H7 (cell line): ENCODE measurements around the gene TBX10. TPM values are rescaled to one million over a fixed set of nuclear protein-coding genes. Genes with fewer than 3 reads are reported as not detected.
"Not testable (repeated sequence)": the region's sequence is repeated elsewhere in the genome, so short reads cannot be mapped to it uniquely, and the experiment has no call there.

Experiments used
- DNase-seq: peaks from one replicate; pipeline ENCODE4 v3.0.0; 2012
- H3K27me3 ChIP-seq: 2 replicates; pipeline ENCODE4 v1.6.0; 2011; ENCODE audit warnings: mild to moderate bottlenecking, low read length; ENCODE audit not compliant: control insufficient read depth, insufficient read depth
- H3K36me3 ChIP-seq: replicated peaks from 2 replicates; pipeline ENCODE4 v1.5.1; 2011; ENCODE audit warnings: low read length; ENCODE audit not compliant: control insufficient read depth, insufficient read depth
- H3K4me3 ChIP-seq: 2 replicates; pipeline ENCODE4 v1.5.1; 2011; ENCODE audit warnings: low read depth, mild to moderate bottlenecking, control low read depth, low read length, moderate library complexity; ENCODE audit not compliant: insufficient read depth
- total RNA-seq: library from RNA; depleted of rRNA; stranded (reverse); fragments of >200 nt; shearing (Covaris generic); gene quantifications from 2 replicates; pipeline ENCODE4 v1.2.3, GENCODE V29; 2014

Gene TBX10
- total RNA-seq, 1 experiment from 2014 or later, result not detected

DNA sequence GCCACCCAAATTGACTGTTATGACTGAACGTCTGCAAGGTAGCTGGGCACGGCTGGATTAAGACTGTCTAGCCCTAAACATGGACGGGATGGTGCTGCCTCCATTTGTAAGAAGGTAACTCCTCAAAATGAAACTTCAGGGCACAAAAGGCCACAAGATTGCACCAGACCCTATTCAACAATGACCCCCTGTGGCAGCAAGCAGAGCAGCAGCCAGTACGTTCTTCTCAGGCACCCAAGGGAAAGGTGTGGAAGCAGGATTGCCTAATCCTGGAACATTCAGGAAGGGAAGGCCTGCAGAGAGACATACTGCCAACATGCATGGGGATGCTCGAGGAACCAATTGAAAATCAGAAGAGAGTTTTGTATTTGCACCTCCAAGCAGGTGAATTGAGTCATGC is 4.5 kb upstream of the TBX10 start:
- Histone ChIP-seq H3K4me3 (no peak overlapping the region), H3K27me3 (peaks cover 9% of the 10 kb centered on the region), H3K36me3 (no peaks in the 10 kb centered on the region)
- DNase-seq, result peak; percentile 84

DNA sequence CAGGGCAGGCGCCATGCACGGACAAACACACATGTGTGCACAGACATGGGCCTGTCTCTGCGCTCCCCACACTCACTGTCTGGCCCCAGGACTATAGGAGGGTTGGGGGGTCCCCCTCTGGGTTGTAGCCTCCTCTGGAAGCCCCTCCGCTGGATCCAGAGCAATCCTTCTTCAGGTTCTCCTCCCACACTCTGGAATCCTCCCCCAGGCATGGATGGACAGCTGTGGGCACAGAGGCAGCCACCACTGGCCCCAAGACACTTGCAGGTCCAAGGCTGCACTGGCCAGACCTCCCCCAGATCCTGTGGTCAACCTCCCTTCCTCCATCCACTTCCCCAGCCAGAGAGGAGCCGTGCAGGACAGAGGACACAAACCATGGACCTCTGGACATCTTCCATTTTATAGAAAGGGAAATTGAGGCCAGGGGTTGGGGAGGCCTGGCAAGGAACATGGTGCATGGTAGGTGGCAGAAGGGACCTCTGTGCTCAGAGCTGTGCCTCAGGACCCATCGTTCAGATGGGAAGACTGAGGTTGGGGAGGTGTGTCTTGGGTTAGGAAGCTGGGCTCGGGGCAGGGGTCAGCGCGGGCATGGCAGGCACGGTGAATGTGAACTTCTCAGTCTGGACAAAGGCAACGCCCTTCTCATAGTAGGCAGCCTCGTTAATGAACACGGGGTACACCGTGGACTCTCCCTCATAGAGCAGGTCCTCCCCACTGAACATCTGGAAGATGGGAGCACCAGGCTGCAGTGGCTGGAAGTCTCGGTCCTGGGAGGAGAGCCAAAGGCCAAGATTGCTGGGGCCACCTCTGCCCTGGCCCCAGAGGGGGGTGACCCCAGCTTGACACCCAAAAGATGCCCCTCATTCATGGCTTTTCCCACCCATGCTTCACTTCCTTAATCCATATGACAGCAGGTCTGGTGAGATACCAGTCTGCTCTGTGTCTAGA is 2.9 kb upstream of the TBX10 start:
- peaks cover 9% of the 10 kb centered on the region for H3K27me3 ChIP-seq
- no peak overlapping the region for H3K4me3 ChIP-seq
- H3K36me3 ChIP-seq, result no peaks in the 10 kb centered on the region
- no peak for DNase-seq

DNA sequence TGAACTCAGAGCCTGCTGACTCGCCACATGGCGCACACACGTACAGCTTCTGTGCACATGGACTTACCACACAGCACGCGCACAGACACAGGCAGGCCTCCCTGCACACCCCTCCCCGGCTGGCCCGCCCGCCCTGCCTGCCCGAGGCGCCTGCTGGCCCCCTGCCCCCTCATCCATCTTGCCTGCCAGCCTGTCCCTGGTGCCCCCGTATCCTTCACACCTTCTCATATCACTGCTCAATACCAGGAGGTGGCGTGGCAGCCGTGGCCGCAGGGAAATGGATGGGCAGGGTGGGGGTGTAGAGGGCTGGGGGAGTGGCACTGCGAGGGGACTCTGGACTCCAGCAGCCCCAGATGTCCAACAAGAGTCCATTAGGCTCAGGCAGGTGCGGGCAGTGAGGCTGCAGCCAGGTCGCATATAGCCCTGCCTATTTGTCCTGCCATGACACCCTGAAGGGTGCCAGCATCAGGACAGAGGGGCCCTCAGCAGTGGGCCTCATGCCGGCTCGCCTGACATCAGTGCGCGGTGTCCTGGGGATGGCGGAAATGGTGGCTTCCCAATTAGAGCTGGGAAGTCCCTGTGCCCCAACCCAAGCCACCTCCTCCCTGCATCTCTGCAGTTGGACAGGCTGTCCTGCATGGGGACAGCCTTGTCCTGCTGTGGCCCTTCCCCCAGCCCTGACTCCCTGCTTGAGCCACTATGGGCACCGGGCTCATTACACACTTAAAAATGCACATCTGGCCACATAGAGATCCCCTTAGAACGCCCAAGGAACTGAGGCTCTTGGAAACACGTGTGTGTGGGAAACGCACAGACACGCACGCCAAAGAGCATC is 2.0 kb upstream of the TBX10 start:
- H3K4me3 ChIP-seq, result no peak overlapping the region
- DNase-seq, result peak; percentile 60
- H3K27me3 ChIP-seq, result peaks cover 9% of the 10 kb centered on the region
- H3K36me3 ChIP-seq, result no peaks in the 10 kb centered on the region

DNA sequence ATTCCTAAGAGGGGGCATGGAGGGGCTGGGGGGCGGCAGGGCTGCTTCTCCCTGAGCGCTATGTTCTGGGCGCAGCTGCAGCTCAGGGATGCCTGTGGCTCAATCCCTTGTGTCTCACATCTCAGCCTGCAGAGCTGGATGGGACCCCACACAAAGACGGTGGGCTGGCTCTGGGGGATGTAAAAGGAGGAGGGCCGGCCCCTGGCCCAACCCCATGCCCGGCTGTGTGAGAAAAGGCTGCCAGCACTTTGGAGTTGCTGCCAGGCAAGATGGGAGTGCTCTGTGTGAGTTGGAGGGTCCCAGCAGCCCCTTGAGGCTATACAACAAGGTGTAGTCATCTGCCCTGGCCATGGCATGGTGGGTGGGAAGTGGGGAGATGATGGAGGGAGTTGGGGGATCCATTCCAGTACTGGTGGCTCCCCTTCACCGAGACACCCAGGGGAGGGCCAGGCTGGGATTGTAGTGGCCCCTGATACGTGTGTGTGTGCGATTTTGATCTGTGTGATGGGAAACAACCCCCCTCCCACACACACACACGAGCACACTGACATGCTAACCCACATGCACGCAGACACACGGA is 1.3 kb upstream of the TBX10 start:
- Histone ChIP-seq H3K36me3 (no peaks in the 10 kb centered on the region), H3K27me3 (peaks cover 9% of the 10 kb centered on the region), H3K4me3 (no peak overlapping the region)
- DNase-seq, result peak; percentile 47

DNA sequence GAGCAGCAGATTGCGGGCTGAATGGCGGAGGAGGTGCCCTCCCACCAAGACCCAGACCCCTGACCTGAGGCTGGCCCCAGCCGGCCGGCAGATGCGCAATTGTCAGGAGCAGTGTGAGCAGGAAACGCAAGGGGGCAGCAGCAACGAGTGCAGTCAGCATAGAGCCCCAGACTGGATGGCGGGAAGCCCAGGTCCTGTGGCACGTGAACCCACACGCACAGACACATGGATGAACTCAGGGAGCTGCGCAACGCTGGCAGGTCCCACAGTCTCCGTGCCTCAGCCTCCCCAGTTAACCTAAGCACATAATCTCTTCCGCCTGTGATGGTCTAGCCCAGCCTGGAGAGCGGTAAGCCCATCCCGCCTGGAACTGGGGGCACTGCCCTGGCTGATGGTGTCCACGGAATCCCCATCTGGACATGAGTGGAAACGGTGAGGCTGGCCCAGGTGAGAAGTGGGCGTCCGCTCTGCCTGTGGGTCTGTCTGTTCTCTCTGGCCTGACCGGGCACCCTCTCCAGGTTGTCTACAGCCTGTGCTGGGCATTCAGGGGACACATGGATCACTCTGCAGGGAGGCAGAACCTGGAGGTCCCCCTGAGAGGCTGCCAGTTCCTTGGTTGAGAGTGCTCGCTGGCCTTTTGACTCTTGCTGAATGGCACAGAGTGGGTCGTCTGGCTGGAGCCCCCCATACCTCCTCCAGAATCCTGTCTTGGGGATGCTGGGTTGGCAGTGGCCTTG is 626 bp upstream of the TBX10 start:
- DNase-seq, result peak; percentile 95
- Histone ChIP-seq H3K27me3 (peaks cover 9% of the 10 kb centered on the region), H3K36me3 (no peaks in the 10 kb centered on the region), H3K4me3 (no peak overlapping the region)

DNA sequence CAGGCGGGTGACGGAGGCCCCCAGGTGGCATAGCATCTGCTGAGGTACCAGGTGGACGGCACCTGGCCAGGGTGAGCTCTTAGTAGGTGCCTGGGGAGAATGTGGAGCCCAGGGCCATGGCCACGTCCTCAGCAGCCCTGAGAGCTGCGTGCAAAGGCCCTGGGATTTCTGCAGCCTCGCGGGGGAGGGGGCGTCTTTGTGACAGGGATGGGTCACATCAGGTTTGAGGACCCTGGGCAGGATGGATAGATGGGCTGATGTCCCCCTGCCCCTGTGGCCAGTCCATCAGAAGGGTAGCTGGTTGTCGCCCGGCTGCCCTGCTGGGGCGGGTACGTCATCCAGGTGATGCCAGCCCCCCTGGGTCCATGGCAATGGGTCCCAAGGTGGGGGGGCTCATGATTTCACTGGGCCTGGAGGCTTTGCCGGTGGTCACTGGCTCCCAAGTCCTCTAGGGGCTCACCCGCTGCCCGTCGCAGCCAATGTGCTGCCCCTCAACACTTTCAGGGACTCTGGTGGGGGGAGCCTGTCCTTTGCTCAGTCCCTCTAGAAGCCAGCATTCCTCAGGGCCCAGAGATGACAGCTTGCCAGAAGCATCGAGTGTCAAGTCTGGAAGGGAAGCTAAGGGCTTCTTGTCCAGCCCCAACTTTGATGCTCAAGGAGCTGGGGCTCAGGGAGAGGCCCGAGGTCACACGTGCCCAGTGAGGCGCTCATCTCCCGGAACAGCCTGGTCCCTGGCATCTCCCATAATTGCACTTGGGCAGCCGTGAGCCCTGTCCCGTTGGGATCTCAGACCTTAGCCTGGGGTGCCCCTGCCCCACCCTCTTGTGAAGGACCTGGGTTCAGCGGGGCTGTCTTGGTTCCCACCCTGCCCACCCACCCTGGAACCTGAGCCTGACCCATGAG is 777 bp downstream of the TBX10 start:
- H3K27me3 ChIP-seq, result peaks cover 9% of the 10 kb centered on the region
- no peaks in the 10 kb centered on the region for H3K36me3 ChIP-seq
- no peak overlapping the region for H3K4me3 ChIP-seq
- DNase-seq, result peak; percentile 50

DNA sequence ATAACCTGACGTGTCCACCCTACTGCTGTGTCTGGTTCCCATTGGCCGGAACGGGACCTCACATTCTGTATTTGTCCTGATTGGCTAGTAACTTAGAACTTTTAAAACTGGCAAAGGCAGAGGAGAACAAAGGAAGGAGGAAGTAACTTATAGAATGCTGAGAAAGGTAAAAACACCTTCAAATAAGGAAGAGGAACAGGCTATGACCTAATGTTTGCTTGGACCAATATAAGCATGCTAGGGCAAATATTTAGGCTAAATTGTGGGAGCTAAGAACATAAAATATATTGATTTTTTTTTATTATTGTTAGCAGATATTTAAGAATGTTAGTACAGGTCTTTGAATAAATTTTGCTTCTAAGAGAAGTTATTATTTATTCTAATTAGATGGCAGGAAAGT is 2.1 kb downstream of the TBX10 start:
- H3K36me3 ChIP-seq, DNase-seq, H3K27me3 ChIP-seq, H3K4me3 ChIP-seq: not testable (repeated sequence)

DNA sequence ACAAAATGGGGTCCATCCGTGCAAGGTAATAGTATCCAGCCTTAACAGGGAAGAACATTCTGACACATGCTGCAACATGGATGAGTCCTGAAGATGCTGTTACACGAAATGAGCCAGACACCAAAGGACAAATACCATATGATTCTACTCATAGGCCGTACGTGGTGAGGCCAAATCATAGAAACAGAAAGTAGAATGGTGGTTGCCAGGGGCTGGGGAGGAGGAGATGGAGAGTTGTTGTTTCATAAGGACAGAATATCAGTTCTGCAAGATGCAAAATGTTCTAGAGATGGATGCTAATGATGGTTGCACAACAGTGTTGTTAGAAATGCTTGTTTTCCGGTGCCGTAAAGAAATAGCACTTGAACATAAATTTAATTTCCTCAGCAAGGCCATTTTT is 2.6 kb downstream of the TBX10 start:
- no peak overlapping the region for H3K4me3 ChIP-seq
- H3K36me3 ChIP-seq, result no peaks in the 10 kb centered on the region
- H3K27me3 ChIP-seq, result peaks cover 9% of the 10 kb centered on the region
- DNase-seq, result no peak

DNA sequence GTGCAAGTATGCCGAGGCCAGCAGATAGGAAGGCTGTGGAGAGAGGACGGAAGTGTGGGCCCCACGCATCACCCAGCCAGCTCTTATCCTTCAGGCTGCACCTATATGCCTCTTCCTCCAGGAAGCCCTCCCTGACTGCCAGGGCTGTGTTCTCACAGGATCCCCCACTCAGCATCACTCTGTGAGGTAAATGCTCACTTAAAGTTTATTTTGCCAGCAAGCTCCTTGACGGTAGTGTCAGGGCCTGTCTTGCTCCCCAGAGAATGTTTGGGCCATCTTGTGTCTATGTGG is 4.4 kb downstream of the TBX10 start:
- Histone ChIP-seq H3K27me3 (peaks cover 6% of the 10 kb centered on the region), H3K4me3 (no peak overlapping the region), H3K36me3 (no peaks in the 10 kb centered on the region)
- no peak for DNase-seq

DNA sequence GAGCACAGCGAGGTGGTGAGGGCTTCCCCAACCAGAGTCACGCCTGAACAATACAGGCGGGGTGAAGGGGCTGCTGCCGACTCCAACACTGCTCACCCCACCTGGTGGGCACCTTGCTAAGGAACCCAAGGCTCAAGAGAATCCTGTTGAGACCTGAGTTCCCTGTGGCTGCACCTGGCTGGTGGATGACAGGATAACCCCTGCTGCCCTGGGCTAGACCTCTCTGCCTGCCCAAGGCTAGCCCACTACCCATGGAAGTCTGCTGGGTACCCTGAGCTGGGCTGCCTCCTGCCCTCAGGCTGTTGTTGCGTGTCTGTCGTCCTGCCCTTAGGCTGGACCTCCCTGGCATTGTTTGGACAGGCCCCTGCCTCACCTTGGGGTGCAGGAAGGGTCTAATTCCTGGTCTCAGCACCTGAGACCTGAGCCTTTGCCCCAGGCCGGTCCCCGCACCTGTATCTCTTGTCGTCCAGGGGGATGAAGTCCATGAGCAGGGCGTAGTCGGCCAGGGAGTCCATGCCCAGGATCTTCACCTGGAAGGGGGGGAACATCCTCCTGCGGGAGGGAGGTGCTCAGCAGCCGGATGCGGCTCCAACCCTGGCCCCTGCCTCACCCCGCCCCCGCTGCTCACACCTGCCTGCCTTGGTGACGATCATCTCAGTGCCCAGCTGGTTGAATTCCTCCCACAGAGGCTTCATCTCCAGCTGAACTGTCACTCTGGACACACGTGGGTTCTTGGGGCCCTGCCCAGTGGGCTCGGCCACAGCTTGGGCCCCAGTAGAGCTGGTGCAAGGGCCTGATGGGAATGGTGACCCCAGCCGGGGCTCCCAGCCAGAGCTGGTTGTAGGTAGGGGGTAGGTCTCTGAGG is 5.0 kb downstream of the TBX10 start:
- DNase-seq, result peak; percentile 52
- peaks cover 3% of the 10 kb centered on the region for H3K27me3 ChIP-seq
- H3K36me3 ChIP-seq, result no peaks in the 10 kb centered on the region
- H3K4me3 ChIP-seq, result no peak overlapping the region

DNA sequence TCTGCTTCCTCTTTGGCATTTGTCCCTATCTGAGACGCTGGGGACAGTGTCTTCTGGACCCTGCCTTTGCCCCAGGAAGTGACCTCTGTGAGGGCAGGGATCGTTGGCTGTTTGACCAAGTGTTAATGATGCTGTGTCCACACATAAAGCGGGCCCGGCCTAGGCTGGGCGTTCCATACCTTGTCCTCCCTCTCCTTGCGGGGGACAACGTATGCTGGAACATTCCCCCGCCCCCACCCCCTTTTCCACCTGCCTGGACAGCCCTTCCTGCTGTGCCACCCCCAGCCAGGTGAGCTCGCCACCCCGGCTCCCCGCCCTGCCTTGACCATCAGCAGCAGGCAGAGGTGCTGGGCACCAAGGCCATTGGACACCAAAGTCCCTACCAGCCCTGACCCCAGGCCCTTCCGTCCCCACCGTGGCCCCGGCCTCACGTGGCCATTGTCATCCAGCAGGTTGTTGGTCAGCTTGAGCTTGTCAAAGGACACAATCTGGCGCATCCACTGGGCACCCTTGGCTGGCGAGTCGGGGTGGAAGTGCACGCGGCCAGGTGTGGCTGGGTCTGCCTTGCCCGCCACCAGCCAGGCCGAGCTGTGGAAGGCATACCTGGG is 5.7 kb downstream of the TBX10 start:
- H3K27me3 ChIP-seq, result no peaks in the 10 kb centered on the region
- peak; percentile 53 for DNase-seq
- no peaks in the 10 kb centered on the region for H3K36me3 ChIP-seq
- H3K4me3 ChIP-seq, result no peak overlapping the region

DNA sequence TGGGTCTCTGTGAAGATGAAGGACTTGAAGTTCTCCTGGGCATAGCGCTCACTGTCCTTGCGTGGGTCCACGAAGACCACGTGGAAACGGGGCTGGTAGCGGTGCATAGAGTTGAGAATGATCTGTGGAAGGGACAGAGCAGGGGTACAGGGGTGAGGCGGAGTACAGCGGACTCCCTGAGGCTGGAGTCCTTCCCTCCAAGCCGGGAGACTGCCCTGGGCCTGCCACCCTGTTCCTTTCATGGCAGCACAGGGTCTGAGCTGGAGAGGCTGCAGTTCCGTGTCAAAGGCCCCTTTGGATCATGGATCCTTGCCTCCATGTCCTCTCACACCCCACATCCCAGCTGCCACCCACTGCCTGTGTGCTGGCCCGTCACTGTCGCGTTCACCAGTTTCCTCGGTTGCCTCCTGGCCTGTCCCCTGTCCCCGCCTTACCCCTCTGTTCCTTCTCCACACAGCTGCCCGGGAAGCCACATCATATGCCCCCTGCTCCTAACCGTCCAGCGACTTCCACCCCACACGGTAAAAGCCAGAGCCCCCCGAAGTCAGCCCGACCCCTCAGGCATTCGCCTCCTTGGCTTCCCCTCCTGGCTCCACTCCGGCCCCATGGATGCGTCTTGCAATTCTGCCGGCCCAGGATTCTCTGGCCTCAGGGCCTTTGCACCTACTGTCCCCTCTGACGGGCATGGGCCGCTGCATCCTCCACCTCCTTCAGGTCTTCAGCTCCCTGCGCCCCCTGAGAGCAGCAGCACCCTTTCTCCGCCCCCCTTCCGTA is 6.4 kb downstream of the TBX10 start:
- no peak overlapping the region for H3K4me3 ChIP-seq
- DNase-seq, result peak; percentile 44
- no peaks in the 10 kb centered on the region for H3K36me3 ChIP-seq
- H3K27me3 ChIP-seq, result no peaks in the 10 kb centered on the region
